IMR-90 (cell line): ENCODE data around the gene SLAMF1. TPM values are rescaled to one million over a fixed set of nuclear protein-coding genes. Genes with fewer than 3 reads are reported as not detected.

Experiments
- ATAC-seq: fragments of 200-7000 bp; cut with Tn5 transposase; 2 replicates; pipeline ENCODE4 v1.9.1; 2020; ENCODE audit warnings: low read depth, mild to moderate bottlenecking, moderate library complexity
- BruUV-seq: library from RNA; stranded (reverse); fragments of 400-500 nt; replicated peaks from 2 replicates; lab custom pipeline; 2021; lab: Mats Ljungman, UMichigan
- CTCF ChIA-PET: fragments of 300-600 bp; formaldehyde crosslinking; extraction: SDS; loops from one replicate; lab custom pipeline; 2021; ENCODE audit warnings: antibody characterized with exemption; lab: Yijun Ruan, JAX
- POLR2A ChIA-PET: fragments of 300-600 bp; sonication (Branson Sonifier 250); formaldehyde crosslinking; loops from one replicate; lab custom pipeline; 2022; ENCODE audit warnings: antibody characterized with exemption; ENCODE audit not compliant: unreplicated experiment; lab: Charles Lee
- DNase-seq: peaks from one replicate; pipeline ENCODE4 v3.0.0; 2013
- H2AFZ ChIP-seq: replicated peaks from 2 replicates; pipeline ENCODE3; 2013; ENCODE audit warnings: low read length, mild to moderate bottlenecking; ENCODE audit not compliant: poor library complexity
- H2AK5ac ChIP-seq: 2 replicates; pipeline ENCODE4 v1.6.1; 2013; ENCODE audit warnings: low read depth, low read length, inconsistent platforms
- H2AK9ac ChIP-seq: replicated peaks from 2 replicates; pipeline ENCODE3; 2013; ENCODE audit warnings: mild to moderate bottlenecking, low read depth, low read length, moderate library complexity; ENCODE audit not compliant: poor library complexity
- H2BK120ac ChIP-seq: 2 replicates; pipeline ENCODE4 v1.6.1; 2013; ENCODE audit warnings: low read depth, low read length, inconsistent platforms
- H2BK15ac ChIP-seq: 3 replicates; pipeline ENCODE4 v1.6.1; 2013; ENCODE audit warnings: low read depth, low read length, inconsistent platforms
- H2BK20ac ChIP-seq: 2 replicates; pipeline ENCODE4 v1.6.1; 2013; ENCODE audit warnings: low read depth, mild to moderate bottlenecking, inconsistent platforms, low read length, moderate library complexity
- H2BK5ac ChIP-seq: 2 replicates; pipeline ENCODE4 v1.6.1; 2013; ENCODE audit warnings: mild to moderate bottlenecking, low read depth, low read length, inconsistent platforms; ENCODE audit not compliant: poor library complexity, severe bottlenecking
- H3K14ac ChIP-seq: replicated peaks from 2 replicates; pipeline ENCODE4 v1.6.1; 2013; ENCODE audit warnings: low read depth, low read length, inconsistent platforms
- H3K18ac ChIP-seq: 2 replicates; pipeline ENCODE4 v1.6.1; 2013; ENCODE audit warnings: low read depth, low read length, control low read depth
- H3K23ac ChIP-seq: 2 replicates; pipeline ENCODE4 v1.6.1; 2013; ENCODE audit warnings: low read depth, low read length, inconsistent platforms
- H3K27ac ChIP-seq: 2 replicates; pipeline ENCODE4 v1.5.1; 2013; ENCODE audit warnings: mild to moderate bottlenecking, control low read depth, low read length; ENCODE audit not compliant: insufficient read depth
- H3K27me3 ChIP-seq: 2 replicates; pipeline ENCODE4 v1.6.1; 2013; ENCODE audit warnings: low read length; ENCODE audit not compliant: control insufficient read depth, insufficient read depth
- H3K36me3 ChIP-seq: 2 replicates; pipeline ENCODE4 v1.6.1; 2013; ENCODE audit warnings: low read length, mixed read lengths; ENCODE audit not compliant: control insufficient read depth, insufficient read depth
- H3K4ac ChIP-seq: 2 replicates; pipeline ENCODE4 v1.6.1; 2013; ENCODE audit warnings: low read depth, low read length, inconsistent platforms
- H3K4me1 ChIP-seq: 2 replicates; pipeline ENCODE4 v1.6.1; 2013; ENCODE audit warnings: low read length, mixed read lengths; ENCODE audit not compliant: control insufficient read depth, insufficient read depth
- H3K4me2 ChIP-seq: 2 replicates; pipeline ENCODE4 v1.6.1; 2013; ENCODE audit warnings: low read depth, mild to moderate bottlenecking, control low read depth, low read length, moderate library complexity
- H3K4me3 ChIP-seq: 2 replicates; pipeline ENCODE4 v1.5.1; 2013; ENCODE audit warnings: low read depth, mild to moderate bottlenecking, control low read depth, low read length, moderate library complexity; ENCODE audit not compliant: insufficient read depth
- H3K56ac ChIP-seq: 2 replicates; pipeline ENCODE4 v1.6.1; 2013; ENCODE audit warnings: low read length, inconsistent platforms; ENCODE audit not compliant: insufficient read depth; ENCODE audit errors: extremely low read depth
- H3K79me1 ChIP-seq, 2 experiments: 2 replicates each; pipeline ENCODE4 v1.6.1; 2013; ENCODE audit warnings: low read length in 2 of 2, inconsistent platforms in 1 of 2, low read depth in 1 of 2
- H3K9ac ChIP-seq: 2 replicates; pipeline ENCODE4 v1.6.1; 2013; ENCODE audit warnings: low read depth, low read length, control low read depth
- H3K9me1 ChIP-seq: 2 replicates; pipeline ENCODE4 v1.6.1; 2013; ENCODE audit warnings: low read length, inconsistent platforms; ENCODE audit not compliant: insufficient read depth
- H3K9me3 ChIP-seq: 2 replicates; pipeline ENCODE4 v1.6.1; 2013; ENCODE audit warnings: low read length; ENCODE audit not compliant: control insufficient read depth, insufficient read depth
- H4K20me1 ChIP-seq: 2 replicates; pipeline ENCODE4 v1.6.1; 2013; ENCODE audit warnings: low read length, inconsistent platforms; ENCODE audit not compliant: insufficient read depth
- H4K5ac ChIP-seq: 2 replicates; pipeline ENCODE4 v1.6.1; 2013; ENCODE audit warnings: mild to moderate bottlenecking, low read depth, low read length, control low read depth
- H4K8ac ChIP-seq, 2 experiments: 2 replicates each; pipeline ENCODE4 v1.6.1; 2013; ENCODE audit warnings: low read depth in 2 of 2, low read length in 2 of 2, control low read depth in 1 of 2, inconsistent platforms in 1 of 2
- H4K91ac ChIP-seq: 2 replicates; pipeline ENCODE4 v1.6.1; 2013; ENCODE audit warnings: low read depth, low read length, inconsistent platforms; ENCODE audit not compliant: insufficient read depth
- MXI1 ChIP-seq: IDR thresholded peaks from 2 replicates; pipeline ENCODE4 v1.6.1; 2012; ENCODE audit warnings: low read depth, mild to moderate bottlenecking, low read length, moderate library complexity, borderline replicate concordance
- POLR2A ChIP-seq: IDR thresholded peaks from 2 replicates; pipeline ENCODE4 v1.6.1; 2012; ENCODE audit warnings: mild to moderate bottlenecking, low read depth, low read length
- dilution Hi-C: fragments of 300-500 bp; cut with HindIII; formaldehyde crosslinking; loops from one replicate; pipeline ENCODE4 v1.14.3; 2018; ENCODE audit warnings: low sequenced_read_pairs; ENCODE audit not compliant: unreplicated experiment
- in situ Hi-C: fragments of 300-500 bp; cut with MboI; formaldehyde crosslinking; loops from 3 replicates; pipeline ENCODE4 v1.14.3; 2019; ENCODE audit warnings: low sequenced_read_pairs, inconsistent platforms, mixed read lengths
- intact Hi-C: fragments of 100-400 bp; cut with micrococcal nuclease; formaldehyde crosslinking; loops from 2 replicates; pipeline ENCODE4 v1.10.0; 2022
- polyA plus RNA-seq, 3 experiments: library from polyadenylated mRNA; depleted of rRNA; stranded (reverse); fragments of >200 nt; gene quantifications; 2 replicates each; pipeline ENCODE4 v1.2.3, GENCODE V29; 2012; ENCODE audit warnings: low replicate concordance in 1 of 3
- total RNA-seq: library from RNA; depleted of rRNA; stranded (reverse); fragments of >200 nt; gene quantifications from 2 replicates; pipeline ENCODE4 v1.2.3, GENCODE V29; 2012

Gene SLAMF1
- total and polyA plus RNA-seq, 2 of the 4 experiments (the other 2 are of a cell fraction): not detected

GRCh38 chr1:160669276-160669675, 22.4 kb upstream of the SLAMF1 start:
- dilution Hi-C loops: no loop called here
- ChIA-PET POLR2A (no interaction called here), CTCF (no interaction called here)
- Histone ChIP-seq H2AFZ (no peak overlapping the region), H3K4me1 (no peaks in the 10 kb centered on the region), H2BK20ac (no peak overlapping the region), H3K23ac (no peak overlapping the region), H4K91ac (no peak overlapping the region), H3K9me1 (no peaks in the 10 kb centered on the region), H4K20me1 (no peaks in the 10 kb centered on the region), H3K79me1 (no peaks in the 10 kb centered on the region), H3K27ac (no peak overlapping the region), H4K5ac (no peak overlapping the region), H3K4ac (no peak overlapping the region), H2BK5ac (no peak overlapping the region), H3K4me3 (no peak overlapping the region), H2BK15ac (no peak overlapping the region), H3K36me3 (no peaks in the 10 kb centered on the region), H3K9me3 (no peaks in the 10 kb centered on the region), H3K18ac (no peak overlapping the region), H2AK5ac (no peak overlapping the region), H3K14ac (no peak overlapping the region), H4K8ac (no peak overlapping the region), H3K56ac (no peak overlapping the region), H2AK9ac (no peak overlapping the region), H3K4me2 (no peak overlapping the region), H3K27me3 (no peaks in the 10 kb centered on the region), H3K9ac (no peak overlapping the region), H2BK120ac (no peak overlapping the region)
- TF ChIP-seq POLR2A: no peak
- TF ChIP-seq MXI1: no peak
- in situ Hi-C loops: no loop called here
- no peak for DNase-seq
- intact Hi-C loops: no loop called here
- BruUV-seq: no TSS peak
- ATAC-seq: no peak
